ENCODE measurements around the gene DNAH14.
"Not testable (repeated sequence)": the region's sequence is repeated elsewhere in the genome, so short reads cannot be mapped to it uniquely, and the experiment has no call there.

- not testable (repeated sequence) for TF ChIP-seq CTCF (conservative IDR thresholded peaks at IDR 0.05; ENCODE audit: low read depth in 2 of 2); EZH2 (IDR thresholded peaks at IDR 0.05; ENCODE audit: low read depth, unreplicated experiment); EZH2phosphoT487 (IDR thresholded peaks at IDR 0.05; ENCODE audit: unreplicated experiment); ZNF114 (CRISPR knock-in tag; IDR thresholded peaks at IDR 0.05); JUNB (IDR thresholded peaks at IDR 0.05; ENCODE audit: unreplicated experiment); POLR2AphosphoS5 (IDR thresholded peaks at IDR 0.05; ENCODE audit: low read depth); ETS1 (IDR thresholded peaks at IDR 0.05); REST (IDR thresholded peaks at IDR 0.05; ENCODE audit: unreplicated experiment); CREB1 (CRISPR knock-in tag; IDR thresholded peaks at IDR 0.05; ENCODE audit: low read depth); ZNF331 (CRISPR knock-in tag; IDR thresholded peaks at IDR 0.05; ENCODE audit: low read depth); NANOG (IDR thresholded peaks at IDR 0.05; ENCODE audit: borderline replicate concordance); ZNF462 (CRISPR knock-in tag; IDR thresholded peaks at IDR 0.05); STAT1 (IDR thresholded peaks at IDR 0.05; ENCODE audit: unreplicated experiment)
Observed at GRCh38 chr1:224885376-224885775, 44.1 kb upstream of the DNAH14 start.

All from GM23338 (cell line).